Measurements from ENCODE around the gene SSMEM1.
"Not testable (repeated sequence)": the region's sequence is repeated elsewhere in the genome, so short reads cannot be mapped to it uniquely, and the experiment has no call there.

Gene SSMEM1

DNA sequence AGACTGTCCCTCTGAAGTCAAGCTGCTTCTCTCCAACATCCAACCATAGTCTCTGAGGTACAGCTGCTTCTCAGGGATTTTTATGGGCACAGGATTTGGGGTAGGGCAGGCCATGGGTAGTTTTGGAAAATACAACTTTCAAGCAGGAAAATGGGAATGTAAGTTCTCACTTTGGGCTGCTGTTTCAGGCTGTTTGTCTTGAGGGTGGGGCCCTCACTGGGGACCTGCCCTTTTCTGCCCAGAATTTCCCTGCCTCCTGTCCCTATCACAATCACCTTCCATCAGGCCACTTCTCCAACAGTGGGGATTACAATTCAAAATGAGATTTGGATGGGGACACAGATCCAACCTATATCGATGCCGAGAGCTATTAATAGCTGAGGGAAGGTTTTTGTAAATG lies 24.5 kb downstream of the SSMEM1 start:
- ChIA-PET POLR2A (interaction anchor here (1.8 kb wide), 1 partner anchor 27 kb away, joined by 5 read pairs; the partner anchor contains the start of gene TMEM209), CTCF (no interaction called here)
- TF ChIP-seq FOXM1 (IDR thresholded peaks at IDR 0.05; ENCODE audit: borderline replicate concordance) (no peak), FOXA1 (IDR thresholded peaks at IDR 0.05) (no peak)
- no peak for DNase-seq (ENCODE audit: extremely low spot score)

DNA sequence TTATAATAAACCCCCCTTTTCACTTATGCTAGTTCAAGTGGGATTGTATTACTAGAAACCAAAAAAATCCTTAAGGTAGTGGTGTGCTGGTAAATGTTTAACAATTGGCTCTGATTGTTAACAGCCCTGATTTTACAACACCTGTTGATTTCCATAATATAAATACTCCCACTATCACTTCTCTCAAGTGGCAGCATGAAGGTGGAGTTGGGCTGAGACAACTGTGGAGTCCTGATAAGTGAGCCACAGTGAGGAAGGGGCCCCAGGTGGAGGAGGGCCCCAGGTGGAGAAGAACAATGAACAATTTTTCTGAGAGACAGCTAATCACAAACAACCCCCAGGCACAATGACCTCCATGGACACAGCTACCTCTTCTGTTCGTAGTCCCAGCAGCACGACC lies 26.4 kb downstream of the SSMEM1 start:
- TF ChIP-seq PKNOX1 (IDR thresholded peaks at IDR 0.05) (no peak), TARDBP (IDR thresholded peaks at IDR 0.05) (no peak), LEF1 (IDR thresholded peaks at IDR 0.05; ENCODE audit: borderline replicate concordance) (no peak), FOXA1 (IDR thresholded peaks at IDR 0.05) (no peak), FOXK2 (IDR thresholded peaks at IDR 0.05) (no peak)
- CTCF ChIA-PET = no interaction called here
- POLR2A ChIA-PET = no interaction called here
- DNase-seq (ENCODE audit: extremely low spot score) = no peak

DNA sequence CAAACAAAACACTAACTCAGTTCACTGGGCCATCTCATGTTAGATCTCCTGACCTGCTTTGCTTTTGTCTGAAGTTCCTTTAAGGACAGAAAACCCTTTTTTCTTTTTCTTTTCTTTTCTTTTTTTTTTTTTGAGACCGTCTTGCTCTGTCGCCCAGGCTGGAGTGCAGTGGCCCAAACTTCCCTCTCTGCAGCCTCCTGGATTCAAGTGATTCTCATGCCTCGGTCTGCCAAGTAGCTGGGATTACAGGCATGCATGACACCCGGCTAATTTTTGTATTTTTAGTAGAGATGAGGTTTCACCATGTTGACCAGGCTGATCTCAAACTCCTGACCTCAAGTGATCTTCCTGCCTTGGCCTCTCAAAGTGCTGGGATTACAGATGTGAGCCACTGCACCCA lies 28.7 kb downstream of the SSMEM1 start:
- POLR2A ChIA-PET; CTCF ChIA-PET; DNase-seq (ENCODE audit: extremely low spot score): not testable (repeated sequence)

DNA sequence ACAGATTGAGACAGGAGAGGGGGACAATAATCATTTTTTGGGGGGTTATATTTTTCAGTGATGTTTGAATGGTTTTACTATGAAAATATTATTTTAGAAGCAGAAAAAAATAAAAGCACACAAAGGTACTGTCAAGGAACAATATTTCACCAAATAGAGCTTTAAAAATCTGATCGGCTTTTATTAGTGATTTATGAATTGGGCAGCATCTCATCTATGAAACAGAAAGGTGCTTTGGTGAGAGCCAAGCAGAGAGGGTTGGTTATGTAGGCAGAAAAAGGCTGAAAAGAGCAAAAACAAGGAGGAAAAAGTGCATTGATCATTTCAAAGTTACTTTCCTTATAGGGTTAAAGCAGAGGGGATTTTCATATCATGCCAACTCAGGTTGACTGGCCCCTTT lies 32.6 kb downstream of the SSMEM1 start:
- no peak for DNase-seq (ENCODE audit: extremely low spot score)
- TF ChIP-seq BHLHE40 (IDR thresholded peaks at IDR 0.05; ENCODE audit: borderline replicate concordance) = no peak
- no peak for TF ChIP-seq ARNT (IDR thresholded peaks at IDR 0.05)
- no peak for TF ChIP-seq L3MBTL2 (conservative IDR thresholded peaks at IDR 0.05)
- TF ChIP-seq TARDBP (IDR thresholded peaks at IDR 0.05) = no peak
- TF ChIP-seq SUZ12 (IDR thresholded peaks at IDR 0.05) = no peak
- no peak for TF ChIP-seq ZNF384 (IDR thresholded peaks at IDR 0.05)
- TF ChIP-seq FOXA1 (IDR thresholded peaks at IDR 0.05) = no peak
- TF ChIP-seq HDGF (IDR thresholded peaks at IDR 0.05; ENCODE audit: borderline replicate concordance) = no peak
- TF ChIP-seq FOXK2 (IDR thresholded peaks at IDR 0.05) = no peak
- no peak for TF ChIP-seq NFRKB (IDR thresholded peaks at IDR 0.05)
- no peak for TF ChIP-seq PKNOX1 (IDR thresholded peaks at IDR 0.05)
- ChIA-PET CTCF (no interaction called here), POLR2A (interaction anchor here (1.2 kb wide), 1 partner anchor 35 kb away, joined by 4 read pairs; the partner anchor contains the start of gene TMEM209)

- ChIA-PET POLR2A (interaction anchor here (1.0 to 1.1 kb wide), 2 partner anchors 31 to 37 kb away, joined by 3 to 4 read pairs; partner anchors contain the start of gene TMEM209), CTCF (interaction anchor here (0.6 to 1.5 kb wide), 2 partner anchors 199 to 480 kb away, joined by 3 to 7 read pairs; partner anchors contain the start of gene CEP41)
- TF ChIP-seq CTBP1 (IDR thresholded peaks at IDR 0.05; ENCODE audit: borderline replicate concordance) (no peak), FOXM1 (IDR thresholded peaks at IDR 0.05; ENCODE audit: borderline replicate concordance) (no peak), ZNF384 (IDR thresholded peaks at IDR 0.05) (no peak), TARDBP (IDR thresholded peaks at IDR 0.05) (no peak), PKNOX1 (IDR thresholded peaks at IDR 0.05) (peak; percentile 49; the same call in 1 of the 2 replicates), FOXA1 (IDR thresholded peaks at IDR 0.05) (no peak), L3MBTL2 (conservative IDR thresholded peaks at IDR 0.05) (no peak), FOXK2 (IDR thresholded peaks at IDR 0.05) (no peak), SP1 (IDR thresholded peaks at IDR 0.05) (no peak)
- peak; percentile 69 for DNase-seq (ENCODE audit: extremely low spot score)
These were observed 34.7 kb downstream of the SSMEM1 start for GRCh38 chr7:130242198-130243014.

DNA sequence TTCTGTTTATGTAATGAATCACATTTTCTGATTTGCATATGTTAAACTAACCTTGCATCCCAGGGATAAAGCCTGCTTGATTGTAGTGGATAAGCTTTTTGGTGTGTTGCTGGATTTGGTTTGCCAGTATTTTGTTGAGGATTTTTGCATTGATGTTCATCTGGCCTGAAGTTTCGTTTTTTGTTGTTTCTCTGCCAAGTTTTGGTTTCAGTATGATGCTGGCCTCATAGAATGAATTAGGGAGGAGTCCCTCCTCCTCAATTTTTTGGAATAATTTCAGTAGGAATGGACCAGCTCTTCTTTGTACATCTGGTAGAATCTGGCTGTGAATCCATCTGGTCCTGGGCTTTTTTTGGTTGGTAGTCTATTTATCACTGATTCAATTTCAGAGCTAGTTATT lies 35.8 kb downstream of the SSMEM1 start:
- POLR2A ChIA-PET = interaction anchor here (1.0 to 1.1 kb wide), 2 partner anchors 30 to 38 kb away, joined by 3 to 4 read pairs; partner anchors contain the start of gene TMEM209
- DNase-seq (ENCODE audit: extremely low spot score); CTCF ChIA-PET: not testable (repeated sequence)

DNA sequence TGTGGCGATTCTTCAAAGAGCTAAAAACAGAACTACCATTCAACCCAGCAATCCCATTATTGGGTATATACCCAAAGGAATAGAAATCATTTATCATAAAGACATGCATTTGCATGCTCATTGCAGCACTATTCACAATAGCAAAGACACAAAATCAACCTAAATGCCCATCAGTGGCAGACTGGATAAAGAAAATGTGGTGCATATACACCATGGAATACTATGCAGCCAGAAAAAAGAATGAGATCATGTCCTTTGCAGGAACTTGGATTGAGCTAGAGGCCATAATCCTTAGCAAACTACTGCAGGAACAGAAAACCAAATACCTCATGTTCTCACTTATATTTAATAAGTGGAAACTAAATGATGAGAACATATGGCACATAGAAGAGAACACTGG lies 38.8 kb downstream of the SSMEM1 start:
- CTCF ChIA-PET; DNase-seq (ENCODE audit: extremely low spot score); POLR2A ChIA-PET: not testable (repeated sequence)

GRCh38 chr7:130248842-130249241 lies 41.2 kb downstream of the SSMEM1 start:
- POLR2A ChIA-PET; DNase-seq (ENCODE audit: extremely low spot score); CTCF ChIA-PET: not testable (repeated sequence)

GRCh38 chr7:130249626-130250025 lies 42.0 kb downstream of the SSMEM1 start:
- DNase-seq (ENCODE audit: extremely low spot score); POLR2A ChIA-PET; CTCF ChIA-PET: not testable (repeated sequence)
